HepG2 (cell line): Measurements from ENCODE around the gene MPC2. TPM values are rescaled to one million over a fixed set of nuclear protein-coding genes. Genes with fewer than 3 reads are reported as not detected.
A peak's percentile ranks its signal among the peaks of the same experiment; 100 is the strongest.

Experiments used
- AFF4 ChIP-seq: sonication (generic); formaldehyde crosslinking; IDR thresholded peaks from 2 replicates; pipeline ENCODE4 v1.4.0; 2020; ENCODE audit warnings: missing genetic modification reagents
- ATF7 ChIP-seq, 2 experiments: fragments of 450-650 bp in 1 of 2; sonication (generic) in 1 of 2; formaldehyde crosslinking in 1 of 2; IDR thresholded peaks; 2 replicates each; pipeline versions ENCODE4 v1.4.0 to v1.6.1; 2016 to 2020; ENCODE audit warnings: antibody characterized with exemption in 1 of 2, mild to moderate bottlenecking in 1 of 2, missing genetic modification reagents in 1 of 2
- FOSL1 ChIP-seq: sonication (generic); formaldehyde crosslinking; IDR thresholded peaks from 2 replicates; pipeline ENCODE4 v1.9.0; 2021; ENCODE audit warnings: missing genetic modification reagents, borderline replicate concordance
- FOXO1 ChIP-seq: sonication (generic); formaldehyde crosslinking; IDR thresholded peaks from 2 replicates; pipeline ENCODE4 v1.4.0; 2020; ENCODE audit warnings: missing genetic modification reagents
- HIVEP1 ChIP-seq: sonication (generic); formaldehyde crosslinking; IDR thresholded peaks from 2 replicates; pipeline ENCODE4 v1.4.0; 2020; ENCODE audit warnings: mild to moderate bottlenecking, missing genetic modification reagents
- MED1 ChIP-seq: sonication (generic); formaldehyde crosslinking; IDR thresholded peaks from 2 replicates; pipeline ENCODE4 v1.4.0; 2020; ENCODE audit warnings: missing genetic modification reagents
- NAIF1 ChIP-seq: sonication (generic); formaldehyde crosslinking; IDR thresholded peaks from 2 replicates; pipeline ENCODE4 v1.5.0; 2020; ENCODE audit warnings: mild to moderate bottlenecking, missing genetic modification reagents, borderline replicate concordance
- PHF8 ChIP-seq: sonication (generic); formaldehyde crosslinking; IDR thresholded peaks from 2 replicates; pipeline ENCODE4 v1.5.0; 2020; ENCODE audit warnings: missing genetic modification reagents
- PLSCR1 ChIP-seq: sonication (generic); formaldehyde crosslinking; IDR thresholded peaks from 2 replicates; pipeline ENCODE4 v1.5.0; 2020; ENCODE audit warnings: missing genetic modification reagents, mild to moderate bottlenecking, borderline replicate concordance
- REPIN1 ChIP-seq: sonication (generic); formaldehyde crosslinking; IDR thresholded peaks from 2 replicates; pipeline ENCODE4 v1.8.0; 2022; ENCODE audit warnings: missing genetic modification reagents, low read depth, mild to moderate bottlenecking, borderline replicate concordance
- SIX1 ChIP-seq: sonication (generic); formaldehyde crosslinking; IDR thresholded peaks from 2 replicates; pipeline ENCODE4 v1.4.0; 2020; ENCODE audit warnings: missing genetic modification reagents, borderline replicate concordance
- TEAD3 ChIP-seq: optimal IDR thresholded peaks from 2 replicates; pipeline ENCODE3; 2016; ENCODE audit warnings: borderline replicate concordance
- ZNF230 ChIP-seq: sonication (generic); formaldehyde crosslinking; IDR thresholded peaks from 2 replicates; pipeline ENCODE4 v1.4.0; 2020; ENCODE audit warnings: mild to moderate bottlenecking, missing genetic modification reagents
- ZNF431 ChIP-seq: sonication (generic); formaldehyde crosslinking; IDR thresholded peaks from 2 replicates; pipeline ENCODE4 v1.9.0; 2022; ENCODE audit warnings: missing genetic modification reagents, low read depth, mild to moderate bottlenecking, borderline replicate concordance
- ZNF549 ChIP-seq: sonication (generic); formaldehyde crosslinking; IDR thresholded peaks from 2 replicates; pipeline ENCODE4 v1.5.0; 2020; ENCODE audit warnings: missing genetic modification reagents
- ZNF576 ChIP-seq: sonication (generic); formaldehyde crosslinking; IDR thresholded peaks from 2 replicates; pipeline ENCODE4 v1.4.0; 2020; ENCODE audit warnings: mild to moderate bottlenecking, missing genetic modification reagents
- ZNF619 ChIP-seq: sonication (generic); formaldehyde crosslinking; IDR thresholded peaks from 2 replicates; pipeline ENCODE4 v1.4.0; 2020; ENCODE audit warnings: mild to moderate bottlenecking, missing genetic modification reagents
- ZSCAN20 ChIP-seq: sonication (generic); formaldehyde crosslinking; IDR thresholded peaks from 2 replicates; pipeline ENCODE4 v1.4.0; 2020; ENCODE audit warnings: missing genetic modification reagents, mild to moderate bottlenecking, borderline replicate concordance
- polyA plus RNA-seq, 8 experiments: library from polyadenylated mRNA; depleted of rRNA in 3 of 8; stranded (reverse) in 7 of 8; unstranded in 1 of 8; fragments of >200 nt; fragmentation: Illumina TruSeq in 4 of 8; extraction: Trizol in 4 of 8; gene quantifications; 2 replicates each; pipeline versions ENCODE4 v1.2.1 to v1.2.3, GENCODE V29; 2011 to 2016; ENCODE audit warnings: low read depth in 4 of 8, missing spikeins in 1 of 8, mixed read lengths in 1 of 8; ENCODE audit not compliant: insufficient read depth in 1 of 8
- total RNA-seq, 5 experiments: library from RNA; depleted of rRNA; stranded (reverse); fragments of >200 nt; fragmentation: Illumina TruSeq; extraction: Trizol; gene quantifications; 2 replicates each; pipeline ENCODE4 v1.2.3, GENCODE V29; 2016; ENCODE audit warnings: low read depth in 1 of 5
- TF ChIP-seq, protein P1 (sequence below): sonication (generic); formaldehyde crosslinking; IDR thresholded peaks from 2 replicates; pipeline ENCODE4 v1.4.0; 2020; ENCODE audit warnings: missing genetic modification reagents
- TF ChIP-seq, protein P2 (sequence below): IDR thresholded peaks from 2 replicates; pipeline ENCODE4 v1.6.1; 2016; ENCODE audit warnings: low read depth, control low read depth

MPC2 gene
- total and polyA plus RNA-seq, 2 of the 13 experiments (the other 11 are each of a cell fraction or from before 2014, with no cell fraction given): 38.8 to 136 TPM

DNA sequence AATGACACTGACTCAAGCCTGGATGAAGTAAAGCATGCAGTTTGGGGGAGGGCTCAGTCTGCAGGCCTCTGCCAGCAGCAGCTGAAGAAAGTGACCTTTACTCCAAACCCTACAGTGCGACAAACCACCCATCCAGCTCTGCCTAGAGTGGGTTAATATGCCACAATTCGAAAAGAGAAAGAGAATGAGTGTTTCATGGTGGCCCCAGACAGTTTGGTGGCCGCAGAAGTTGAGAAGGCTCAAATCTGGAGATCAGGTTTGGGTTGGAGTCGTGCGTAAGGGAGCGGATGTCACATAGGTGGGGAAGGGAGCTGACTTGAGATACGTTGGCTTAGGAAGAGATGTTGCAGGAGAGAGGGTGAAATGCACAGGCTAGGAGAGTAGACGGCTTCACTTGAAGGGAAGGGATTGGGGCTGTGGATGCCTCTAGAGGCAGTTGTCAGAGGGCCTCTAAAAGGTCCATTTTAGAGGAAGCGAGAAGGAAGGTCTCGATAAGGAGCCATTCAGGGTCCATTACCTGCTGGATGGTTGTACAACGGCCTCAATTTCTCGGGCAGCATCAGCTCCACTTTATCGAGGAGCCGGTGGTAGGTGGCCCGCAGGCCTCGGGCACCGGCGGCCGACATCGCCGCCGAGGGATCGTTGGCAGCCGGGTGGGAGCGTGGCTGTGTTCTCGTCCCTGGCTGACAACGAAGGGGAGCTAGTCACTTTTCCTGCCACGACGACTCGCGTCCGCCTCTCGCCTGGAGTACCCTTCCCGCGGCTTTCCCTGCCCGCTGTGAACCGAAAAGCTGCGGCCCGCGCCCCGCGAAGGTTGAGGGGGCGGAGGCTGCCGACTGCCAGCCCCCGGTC, 1.4 kb downstream of the MPC2 start (continued):
- peak; percentile 63 for TF ChIP-seq PHF8
- TF ChIP-seq ZNF619 (CRISPR knock-in tag): no peak
- no peak for TF ChIP-seq AFF4 (CRISPR knock-in tag)
- TF ChIP-seq ZNF576: 0 out of 2 replicates have a peak, but pooled peaks have one; percentile 18
- no peak for TF ChIP-seq NAIF1
- TF ChIP-seq, protein P1, sequence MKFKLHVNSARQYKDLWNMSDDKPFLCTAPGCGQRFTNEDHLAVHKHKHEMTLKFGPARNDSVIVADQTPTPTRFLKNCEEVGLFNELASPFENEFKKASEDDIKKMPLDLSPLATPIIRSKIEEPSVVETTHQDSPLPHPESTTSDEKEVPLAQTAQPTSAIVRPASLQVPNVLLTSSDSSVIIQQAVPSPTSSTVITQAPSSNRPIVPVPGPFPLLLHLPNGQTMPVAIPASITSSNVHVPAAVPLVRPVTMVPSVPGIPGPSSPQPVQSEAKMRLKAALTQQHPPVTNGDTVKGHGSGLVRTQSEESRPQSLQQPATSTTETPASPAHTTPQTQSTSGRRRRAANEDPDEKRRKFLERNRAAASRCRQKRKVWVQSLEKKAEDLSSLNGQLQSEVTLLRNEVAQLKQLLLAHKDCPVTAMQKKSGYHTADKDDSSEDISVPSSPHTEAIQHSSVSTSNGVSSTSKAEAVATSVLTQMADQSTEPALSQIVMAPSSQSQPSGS (CRISPR knock-in tag): no peak
- no peak for TF ChIP-seq ATF7 (IDR thresholded peaks at IDR 0.05)
- TF ChIP-seq ATF7 (CRISPR knock-in tag; IDR thresholded peaks at IDR 0.05): no peak
- no peak; the same call in 1 of the 2 replicates for TF ChIP-seq HIVEP1
- no peak for TF ChIP-seq REPIN1 (CRISPR knock-in tag)
- TF ChIP-seq ZSCAN20 (CRISPR knock-in tag): peak; percentile 56; the same call in 1 of the 2 replicates
- TF ChIP-seq ZNF431: no peak
- no peak for TF ChIP-seq SIX1 (CRISPR knock-in tag)
- no peak for TF ChIP-seq FOXO1 (CRISPR knock-in tag)
- TF ChIP-seq MED1: peak; percentile 13
- TF ChIP-seq TEAD3 (CRISPR knock-in tag): no peak
- peak; percentile 75 for TF ChIP-seq ZNF230 (CRISPR knock-in tag)
- no peak for TF ChIP-seq PLSCR1 (CRISPR knock-in tag)
- TF ChIP-seq ZNF549 (CRISPR knock-in tag): no peak
- TF ChIP-seq FOSL1 (CRISPR knock-in tag): no peak
- TF ChIP-seq, protein P2, sequence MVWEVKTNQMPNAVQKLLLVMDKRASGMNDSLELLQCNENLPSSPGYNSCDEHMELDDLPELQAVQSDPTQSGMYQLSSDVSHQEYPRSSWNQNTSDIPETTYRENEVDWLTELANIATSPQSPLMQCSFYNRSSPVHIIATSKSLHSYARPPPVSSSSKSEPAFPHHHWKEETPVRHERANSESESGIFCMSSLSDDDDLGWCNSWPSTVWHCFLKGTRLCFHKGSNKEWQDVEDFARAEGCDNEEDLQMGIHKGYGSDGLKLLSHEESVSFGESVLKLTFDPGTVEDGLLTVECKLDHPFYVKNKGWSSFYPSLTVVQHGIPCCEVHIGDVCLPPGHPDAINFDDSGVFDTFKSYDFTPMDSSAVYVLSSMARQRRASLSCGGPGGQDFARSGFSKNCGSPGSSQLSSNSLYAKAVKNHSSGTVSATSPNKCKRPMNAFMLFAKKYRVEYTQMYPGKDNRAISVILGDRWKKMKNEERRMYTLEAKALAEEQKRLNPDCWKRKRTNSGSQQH (CRISPR knock-in tag): no peak
